Skeletal muscle cell (primary cell): Measurements from ENCODE around the gene ZDHHC11B.
"Not testable (repeated sequence)": the region's sequence is repeated elsewhere in the genome, so short reads cannot be mapped to it uniquely, and the experiment has no call there.

ENCODE experiments used
- DNase-seq: peaks from one replicate; pipeline ENCODE4 v3.0.0-alpha.2; 2010; ENCODE audit warnings: low read depth
- H3K4me3 ChIP-seq: 2 replicates; pipeline ENCODE4 v1.5.1; 2011; ENCODE audit warnings: low read depth, mild to moderate bottlenecking, control low read depth, low read length, moderate library complexity

Gene ZDHHC11B

DNA sequence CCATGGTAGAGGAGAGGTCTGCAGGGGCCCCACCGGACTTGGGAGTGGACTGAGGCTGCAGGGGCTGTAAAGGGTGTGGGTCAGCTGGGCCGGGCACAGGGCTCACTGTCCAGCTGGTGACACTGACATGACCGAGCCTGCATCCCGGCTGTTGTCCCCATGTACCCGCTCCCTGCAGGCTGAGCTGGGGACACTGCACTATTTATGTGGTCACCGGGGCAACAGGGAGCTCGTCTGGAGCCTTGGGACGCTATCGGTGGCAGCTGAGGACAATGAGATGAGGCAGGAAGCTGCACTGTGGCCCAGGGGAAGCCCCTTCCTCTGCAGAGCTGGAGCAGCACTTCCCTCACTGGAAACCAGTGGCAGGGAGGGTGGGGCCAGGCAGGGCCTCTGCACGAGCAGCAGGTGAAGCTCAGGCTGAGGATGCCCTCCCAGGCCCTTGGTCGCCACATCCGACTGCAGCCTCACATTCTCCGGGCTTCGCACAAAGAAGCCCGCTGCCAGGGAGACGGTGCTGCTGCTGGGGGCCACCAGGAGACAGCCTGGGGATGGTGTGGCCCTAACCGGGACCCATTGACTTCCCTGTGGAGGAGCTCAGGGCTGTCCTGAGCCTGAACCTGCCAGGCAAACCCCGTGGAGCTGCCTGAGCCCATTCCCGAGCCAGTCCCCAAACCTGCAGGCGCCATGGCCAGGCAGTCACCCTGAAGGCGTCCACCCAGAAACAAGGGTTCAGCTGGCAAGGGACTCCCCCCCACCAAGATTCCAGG, 26.4 kb downstream of the ZDHHC11B start:
- H3K4me3 ChIP-seq: no peak overlapping the region
- no peak for DNase-seq

DNA sequence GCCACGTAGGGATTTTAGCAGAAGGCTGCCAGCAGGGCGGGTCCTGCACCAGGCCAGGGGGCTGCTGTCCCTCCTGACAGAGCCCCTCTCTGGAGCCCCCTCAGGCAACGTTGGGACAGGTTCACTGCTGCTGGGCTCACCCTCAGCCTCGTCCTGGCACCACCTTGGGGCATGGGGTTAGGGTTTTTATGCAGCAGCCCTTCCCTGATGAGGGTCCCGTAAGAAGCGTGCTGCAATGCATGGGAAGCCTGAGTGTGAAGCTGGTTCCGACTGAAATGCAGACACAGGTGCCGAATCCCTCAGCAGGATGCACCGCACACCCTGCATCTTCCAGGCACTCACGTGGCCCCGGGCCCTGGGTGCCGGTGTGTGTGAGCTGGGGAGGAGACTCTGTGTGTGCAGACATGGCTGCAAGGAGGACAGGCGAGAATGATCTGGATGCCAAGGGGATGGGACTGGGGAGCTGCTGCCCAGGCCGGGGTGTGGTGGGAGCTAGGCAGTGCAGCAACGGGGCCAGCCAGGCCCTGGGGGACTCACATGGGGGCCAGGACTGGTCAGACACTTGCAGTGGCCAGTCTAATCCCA, 27.1 kb downstream of the ZDHHC11B start:
- no peak for DNase-seq
- H3K4me3 ChIP-seq: no peak overlapping the region

DNA sequence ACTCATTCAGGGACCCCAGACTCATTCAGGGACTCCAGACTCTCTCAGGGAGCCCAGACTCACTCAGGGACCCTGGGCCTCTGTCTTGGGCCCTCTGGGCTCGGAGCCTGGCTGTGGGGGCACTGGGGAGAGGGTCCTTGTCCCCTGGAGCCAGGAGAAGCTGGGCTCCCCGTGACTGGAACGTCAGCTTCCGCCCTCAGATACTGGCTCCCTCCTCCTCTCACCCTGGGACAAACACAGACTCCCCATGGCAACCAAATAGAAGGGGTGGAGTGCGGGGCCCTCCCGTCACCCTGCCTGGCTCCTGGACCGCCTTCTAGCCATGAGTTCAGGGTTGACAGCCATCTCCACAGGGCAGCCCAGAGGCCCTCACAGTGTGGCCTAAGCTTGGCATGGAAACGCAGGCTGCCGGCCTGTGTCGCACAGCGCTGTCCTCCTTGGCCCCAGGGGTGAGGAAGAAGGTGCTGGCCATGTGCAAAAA, 27.6 kb downstream of the ZDHHC11B start:
- DNase-seq: no peak
- H3K4me3 ChIP-seq: no peak overlapping the region

DNA sequence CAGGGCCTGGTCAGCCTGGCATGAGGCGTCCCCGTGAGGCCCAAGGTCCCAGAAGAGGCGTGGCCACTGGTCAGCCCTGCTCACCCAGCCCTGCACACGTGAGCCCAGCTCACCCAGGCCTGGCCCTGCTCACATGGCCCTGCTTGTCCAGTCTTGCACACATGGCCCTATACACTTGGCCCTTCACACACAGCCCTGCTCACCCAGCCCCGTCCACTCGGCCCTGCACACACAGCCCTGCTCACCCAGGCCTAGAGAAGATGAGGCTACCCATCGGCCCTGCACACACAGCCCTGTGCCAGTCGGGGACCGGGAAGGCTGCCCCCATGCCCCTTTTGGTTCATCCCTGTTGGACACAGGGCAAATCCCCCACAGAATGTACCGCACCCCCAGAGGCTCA, 28.4 kb downstream of the ZDHHC11B start:
- no peak overlapping the region for H3K4me3 ChIP-seq
- DNase-seq: no peak

DNA sequence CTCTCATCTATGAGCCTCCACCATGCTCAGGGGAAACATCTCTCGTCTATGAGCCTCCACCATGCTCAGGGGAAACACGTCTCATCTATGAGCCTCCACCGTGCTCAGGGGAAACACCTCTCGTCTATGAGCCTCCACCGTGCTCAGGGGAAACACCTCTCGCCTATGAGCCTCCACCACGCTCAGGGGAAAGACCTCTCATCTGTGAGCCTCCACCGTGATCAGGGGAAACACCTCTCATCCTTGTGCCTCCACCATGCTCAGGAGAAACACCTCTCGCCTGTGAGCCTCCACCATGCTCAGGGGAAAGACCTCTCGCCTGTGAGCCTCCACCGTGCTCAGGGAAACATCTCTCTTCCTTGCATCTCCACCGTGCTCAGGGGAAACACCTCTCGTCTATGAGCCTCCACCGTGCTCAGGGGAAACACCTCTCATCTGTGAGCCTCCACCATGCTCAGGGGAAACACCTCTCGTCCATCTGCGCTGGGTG, 30.3 kb downstream of the ZDHHC11B start:
- H3K4me3 ChIP-seq, DNase-seq: not testable (repeated sequence)

DNA sequence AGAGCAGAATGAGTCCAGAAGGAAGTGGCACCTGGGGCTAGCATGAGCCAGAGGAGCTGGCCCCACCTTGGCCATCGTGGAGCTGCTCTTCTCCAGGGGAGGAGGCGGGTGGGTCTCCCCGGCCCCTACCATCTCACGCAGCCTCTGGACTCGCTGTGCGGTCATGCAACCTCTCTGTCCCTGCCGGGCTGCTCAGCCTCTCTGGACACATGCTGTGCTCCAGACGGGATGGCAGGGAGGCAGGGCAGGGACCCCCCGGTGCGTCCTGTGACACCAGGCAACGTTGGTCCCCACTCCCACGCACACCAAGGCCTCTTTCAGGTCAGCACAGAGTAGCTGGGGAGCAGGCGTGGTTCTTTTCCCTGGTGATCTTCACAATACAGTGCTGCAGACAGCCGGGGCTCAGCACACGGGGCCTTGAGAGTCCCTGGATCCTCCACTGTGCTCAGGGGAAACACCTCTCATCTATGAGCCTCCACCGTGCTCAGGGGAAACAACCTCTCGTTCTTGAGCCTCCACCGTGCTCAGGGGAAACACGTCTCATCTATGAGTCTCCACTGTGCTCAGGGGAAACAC, 30.9 kb downstream of the ZDHHC11B start:
- not testable (repeated sequence) for DNase-seq, H3K4me3 ChIP-seq

DNA sequence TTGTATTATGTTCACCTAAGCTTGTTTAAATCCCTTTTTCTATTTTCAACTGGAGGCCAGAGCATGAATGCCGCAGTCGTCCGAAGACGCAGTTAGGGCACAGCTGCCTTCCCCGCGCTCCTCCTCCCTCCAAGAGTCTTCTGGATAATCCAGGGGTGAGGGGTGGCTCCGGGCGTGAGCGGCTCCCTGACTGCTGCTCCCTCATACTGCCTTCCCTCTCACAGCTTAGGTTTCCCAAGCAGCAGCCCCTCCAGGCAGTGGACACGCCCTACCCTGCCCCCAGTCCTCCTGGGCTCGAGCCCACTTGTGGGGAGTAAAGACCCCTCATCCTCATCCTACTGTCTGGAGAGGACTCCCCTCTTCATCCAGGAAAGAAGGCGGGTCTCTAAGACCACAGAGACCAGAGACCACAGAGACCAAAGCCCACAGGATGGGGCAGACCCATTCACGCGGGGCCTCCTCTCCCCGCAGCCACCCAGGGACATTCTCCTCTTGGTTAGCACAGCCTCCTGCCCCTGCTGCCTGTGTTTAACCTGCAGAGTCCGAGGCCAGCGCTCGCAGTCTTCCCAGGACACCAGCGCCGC, 31.9 kb downstream of the ZDHHC11B start:
- not testable (repeated sequence) for DNase-seq, H3K4me3 ChIP-seq

DNA sequence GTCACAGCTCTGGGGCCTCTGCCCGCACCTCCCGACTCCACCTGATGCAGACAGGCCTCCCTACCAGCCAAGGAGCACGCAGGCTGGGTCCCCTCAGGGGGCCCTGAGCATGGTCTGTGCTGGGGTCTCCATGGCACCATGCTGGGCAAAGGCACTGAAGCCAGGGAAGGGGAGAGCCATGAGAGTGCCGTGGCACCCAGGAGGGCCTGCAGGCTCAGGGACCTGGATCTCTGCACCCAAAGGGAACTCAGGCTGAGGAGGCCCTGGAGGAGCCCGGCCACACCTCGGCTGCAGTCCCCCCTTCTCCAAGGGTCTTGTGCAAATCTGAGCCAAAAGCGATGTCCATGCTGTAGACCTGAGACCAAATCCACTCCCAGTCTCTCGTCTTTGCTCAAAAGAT, 32.5 kb downstream of the ZDHHC11B start:
- H3K4me3 ChIP-seq, DNase-seq: not testable (repeated sequence)

DNA sequence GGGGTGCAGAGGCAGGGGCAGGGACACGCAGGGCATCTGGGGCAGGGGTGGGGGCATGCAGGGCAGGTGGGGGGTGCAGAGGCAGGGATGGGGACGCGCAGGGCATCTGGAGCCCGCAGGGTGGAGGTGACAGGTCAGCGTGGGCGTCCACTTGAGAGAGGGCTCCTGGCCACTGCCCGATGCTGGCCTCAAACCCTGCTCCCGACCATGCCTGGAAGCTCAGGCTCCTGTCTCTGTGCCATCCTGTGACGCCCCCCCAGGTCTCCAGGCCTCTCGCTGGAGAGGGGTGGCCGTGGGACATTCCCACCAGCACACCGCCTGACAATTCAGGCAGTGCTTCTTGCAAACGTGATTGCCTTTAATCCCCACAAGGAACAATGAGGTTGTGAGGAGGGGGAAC, 33.0 kb downstream of the ZDHHC11B start:
- DNase-seq: no peak
- H3K4me3 ChIP-seq: no peak overlapping the region

DNA sequence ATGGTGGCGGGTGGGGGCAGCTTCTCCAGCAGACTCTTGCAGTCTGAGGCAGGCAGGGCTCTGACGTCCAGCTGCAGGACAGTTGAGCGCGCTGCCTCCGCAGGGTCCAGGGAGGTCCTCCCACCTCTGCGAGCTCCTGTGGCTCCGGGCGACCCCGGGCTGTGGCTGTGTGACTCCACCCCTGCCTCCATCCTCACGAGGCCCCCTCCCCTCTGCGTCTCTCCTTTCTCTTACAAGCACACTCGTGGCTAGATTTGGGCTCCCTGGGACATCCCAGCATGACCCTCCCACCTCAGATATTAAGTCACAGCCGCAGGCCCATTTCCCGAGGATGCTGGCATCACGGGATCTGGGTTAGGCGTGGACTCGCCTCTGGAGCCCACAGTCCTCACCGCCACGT, 34.3 kb downstream of the ZDHHC11B start:
- not testable (repeated sequence) for DNase-seq

DNA sequence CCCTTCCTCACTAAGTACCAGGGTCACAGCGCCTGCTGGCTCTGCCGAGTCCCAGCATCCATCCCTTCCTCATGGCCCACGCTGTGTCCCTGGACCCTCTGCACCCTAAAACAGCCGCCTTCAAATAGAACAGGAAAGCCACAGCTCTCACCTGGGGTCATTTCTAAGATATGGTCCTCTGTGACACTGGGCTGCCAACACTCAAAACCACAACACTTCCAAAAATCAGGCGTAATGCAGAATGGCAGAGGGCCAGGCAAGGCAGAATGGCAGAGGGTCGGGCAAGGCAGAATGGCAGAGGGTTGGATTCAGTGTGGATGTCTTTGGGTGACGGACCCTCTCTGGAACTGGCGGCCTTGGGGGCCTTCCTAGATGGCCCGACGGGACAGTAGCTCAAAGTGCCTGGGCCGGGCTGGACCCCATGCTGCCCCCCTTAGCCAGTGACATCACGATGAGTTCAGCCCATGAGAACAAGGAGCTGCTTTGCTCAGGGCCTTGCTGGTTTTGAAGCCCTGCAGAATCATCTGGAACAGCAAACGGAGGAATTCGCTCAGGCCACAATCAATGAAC, 35.3 kb downstream of the ZDHHC11B start:
- no peak overlapping the region for H3K4me3 ChIP-seq
- no peak for DNase-seq

More for the DNA sequence above, 34.3 kb downstream of the ZDHHC11B start:
- H3K4me3 ChIP-seq: not testable (repeated sequence)

DNA sequence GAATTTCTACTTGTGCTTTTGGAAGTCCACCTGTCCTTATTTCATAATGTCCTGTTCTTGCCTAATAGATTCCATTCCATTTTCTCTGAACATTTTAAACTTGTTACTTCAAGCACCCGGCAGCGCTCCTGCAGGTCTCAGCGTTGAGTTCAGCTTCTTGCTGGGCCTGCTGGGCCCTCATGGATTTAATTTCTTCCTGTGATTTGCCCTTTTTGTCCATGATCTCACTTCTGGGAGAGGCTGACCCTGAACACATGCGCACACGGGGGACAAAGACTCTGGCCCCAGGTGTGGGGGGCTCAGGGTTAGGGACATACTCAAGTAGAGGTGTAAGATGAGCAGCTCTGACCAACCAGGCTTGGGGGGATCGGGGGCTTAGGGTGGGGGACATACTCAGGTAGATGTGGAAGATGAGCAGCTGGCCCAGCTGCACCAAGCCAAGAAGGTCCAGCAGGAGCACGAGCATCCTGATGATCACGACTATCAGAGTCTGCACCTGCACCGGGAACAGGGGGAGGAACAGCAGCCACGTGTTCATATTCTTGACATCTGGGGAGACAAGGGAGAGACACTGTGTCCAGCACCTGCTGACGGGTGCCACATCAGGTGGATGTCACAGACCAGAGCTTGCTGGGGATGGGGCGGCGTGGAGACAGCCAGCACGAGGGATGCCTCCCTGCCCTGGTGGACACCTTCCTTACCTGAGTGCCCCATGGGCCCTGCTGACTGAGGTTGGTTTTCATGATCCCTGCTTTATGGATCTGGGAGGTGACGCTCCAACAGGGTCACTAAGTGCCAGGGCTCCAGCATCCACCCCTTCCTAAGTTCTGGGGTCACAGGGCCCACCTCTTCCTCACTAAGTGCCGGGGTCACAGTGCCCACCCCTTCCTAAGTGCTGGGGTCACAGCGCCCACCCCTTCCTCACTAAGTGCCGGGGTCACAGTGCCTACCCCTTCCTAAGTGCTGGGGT, 36.2 kb downstream of the ZDHHC11B start:
- DNase-seq, H3K4me3 ChIP-seq: not testable (repeated sequence)

DNA sequence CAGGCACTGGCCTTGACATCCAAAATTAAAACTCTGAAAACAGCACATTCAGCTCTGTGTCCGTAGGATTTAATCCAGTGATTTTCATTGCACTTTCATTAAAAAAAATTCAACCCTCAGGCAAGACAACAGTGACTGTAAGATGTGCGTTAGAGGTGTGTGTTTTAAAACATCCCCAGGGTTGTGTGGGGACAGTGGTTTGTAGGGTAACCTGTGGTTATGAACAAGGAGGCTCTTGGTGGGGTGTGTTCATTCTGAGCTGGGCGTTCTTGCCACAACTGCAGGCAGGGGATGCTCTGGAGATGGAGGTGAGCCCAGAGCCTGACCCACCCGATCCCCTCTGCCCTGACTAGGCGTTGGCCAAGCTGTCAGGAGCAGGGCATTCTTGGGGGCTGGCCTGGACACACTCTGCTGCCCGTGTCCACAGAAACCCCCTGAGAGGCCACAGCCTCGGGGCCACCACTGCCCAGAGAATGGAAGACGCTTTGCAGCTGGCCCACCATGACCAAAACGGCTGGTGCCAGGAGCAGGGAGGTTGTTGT, 37.2 kb downstream of the ZDHHC11B start:
- H3K4me3 ChIP-seq, DNase-seq: not testable (repeated sequence)

DNA sequence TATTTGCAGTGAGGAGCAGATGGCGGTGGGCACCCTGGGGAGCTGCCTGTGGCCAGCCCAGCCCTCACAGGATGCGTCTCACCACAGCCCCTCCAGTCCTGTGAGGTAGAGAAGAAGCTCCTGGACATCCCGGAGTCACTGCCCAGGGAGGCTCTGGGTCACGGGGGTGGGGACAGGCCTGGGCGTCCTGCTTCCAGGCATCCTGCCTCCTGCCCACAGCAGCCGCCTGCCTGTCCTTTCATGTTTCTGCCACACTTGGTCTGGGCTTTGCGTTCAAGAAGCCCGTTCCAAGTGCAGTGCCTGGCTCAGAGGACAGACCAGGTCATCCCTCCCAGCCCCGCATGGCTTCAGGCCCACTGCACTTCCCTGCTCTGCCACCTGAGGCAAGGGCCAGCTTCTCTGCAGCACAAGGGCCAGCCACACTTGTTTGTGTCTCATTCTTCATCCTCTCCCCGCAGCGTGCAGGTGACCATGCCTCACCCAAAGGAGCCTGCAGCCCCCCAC, 38.2 kb downstream of the ZDHHC11B start:
- H3K4me3 ChIP-seq: no peak overlapping the region
- DNase-seq: no peak

DNA sequence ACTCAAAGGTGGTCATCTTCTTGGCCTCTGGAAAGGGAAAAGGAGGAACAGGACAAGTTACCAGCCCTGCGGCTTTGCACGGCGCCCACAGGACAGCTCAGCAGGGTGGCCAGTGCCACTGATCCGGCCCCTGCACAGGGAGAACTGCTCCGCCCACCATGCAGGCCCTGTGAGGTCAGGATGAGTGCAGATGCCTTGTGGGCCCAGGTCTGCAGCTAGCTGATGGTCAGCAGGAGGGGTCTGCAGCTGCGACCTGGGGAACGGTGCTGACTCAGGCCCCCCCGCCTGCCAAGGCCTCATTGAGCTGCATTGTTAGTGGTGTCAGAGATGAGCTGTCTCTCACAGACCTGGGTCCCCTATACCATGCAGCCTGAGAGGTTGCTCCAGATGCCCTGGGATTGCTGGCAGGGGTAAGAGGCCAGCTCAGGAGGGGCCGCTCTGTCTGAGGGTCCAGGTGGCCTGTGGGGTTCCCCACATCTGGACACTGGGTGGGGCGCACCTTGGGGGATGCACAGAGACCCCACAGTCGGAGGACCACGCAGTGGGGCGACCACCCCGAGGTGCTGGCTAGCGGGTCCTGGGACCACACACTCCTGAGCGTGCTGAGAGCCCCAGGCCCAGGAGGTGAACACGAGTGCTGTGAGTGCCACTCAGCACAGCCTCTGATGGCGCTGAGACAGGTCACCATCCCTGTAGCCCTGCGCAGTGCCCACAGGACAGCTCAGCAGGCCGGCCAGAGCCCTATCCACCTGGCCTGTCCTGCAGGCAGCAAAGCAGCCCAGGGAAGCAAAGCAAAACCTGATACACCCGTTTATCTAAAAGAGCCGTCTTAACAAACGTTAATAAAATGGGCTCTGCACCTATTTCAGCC, 39.0 kb downstream of the ZDHHC11B start:
- not testable (repeated sequence) for DNase-seq, H3K4me3 ChIP-seq

DNA sequence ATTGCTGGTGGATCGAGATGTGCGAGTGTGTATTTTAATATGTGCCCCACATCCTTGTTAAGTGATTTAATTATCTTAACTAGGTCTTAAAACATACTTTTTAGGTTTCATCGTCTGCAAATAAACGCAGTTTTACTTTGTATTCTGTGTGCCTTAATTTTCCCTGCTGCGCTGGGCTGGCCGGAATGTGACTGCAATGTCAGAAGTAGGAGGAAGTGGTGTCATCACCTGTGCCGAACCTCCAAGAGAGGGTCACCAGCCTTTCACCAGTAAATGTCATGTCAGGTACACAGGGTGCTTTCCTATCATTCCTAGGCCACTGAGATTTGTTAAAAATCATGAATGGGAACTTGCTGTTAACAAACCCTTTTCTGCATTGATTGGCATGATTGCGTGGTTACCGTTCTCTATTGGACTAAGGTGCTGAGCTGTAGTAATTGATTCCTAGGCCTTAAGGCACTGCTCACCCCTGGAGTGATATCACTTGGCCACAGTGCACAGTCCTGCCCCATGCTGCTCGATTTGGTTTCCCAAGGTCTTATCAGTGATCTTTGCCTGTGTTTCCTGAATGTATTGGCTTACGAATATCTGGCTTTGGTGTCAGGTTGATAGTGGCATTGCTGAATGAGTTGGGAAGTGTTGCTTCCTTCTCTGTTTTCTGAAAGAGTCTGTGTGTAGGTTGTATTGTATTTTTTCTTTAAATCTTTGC, 40.7 kb downstream of the ZDHHC11B start:
- not testable (repeated sequence) for DNase-seq, H3K4me3 ChIP-seq

DNA sequence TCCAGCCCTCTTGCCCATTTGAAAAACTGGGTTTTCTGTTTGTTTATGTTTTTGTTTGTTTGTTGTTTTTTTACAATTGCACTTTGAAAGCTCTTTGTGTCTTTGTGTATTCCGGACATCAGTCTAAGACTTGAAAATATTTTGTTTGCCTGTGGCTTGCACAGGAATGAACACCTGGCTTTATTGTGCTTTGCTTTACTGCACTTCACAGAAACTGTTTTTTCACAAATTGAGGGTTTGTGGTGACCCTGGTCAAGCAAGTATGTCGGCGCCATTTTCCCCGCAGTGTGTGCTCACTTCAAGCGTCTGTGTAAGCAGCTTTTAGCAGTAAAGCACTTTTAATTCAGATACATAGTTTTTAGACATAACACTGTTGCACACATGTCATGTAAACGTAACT, 42.3 kb downstream of the ZDHHC11B start:
- H3K4me3 ChIP-seq, DNase-seq: not testable (repeated sequence)
